ENCODE measurements around the gene THBD.

THBD gene

DNA sequence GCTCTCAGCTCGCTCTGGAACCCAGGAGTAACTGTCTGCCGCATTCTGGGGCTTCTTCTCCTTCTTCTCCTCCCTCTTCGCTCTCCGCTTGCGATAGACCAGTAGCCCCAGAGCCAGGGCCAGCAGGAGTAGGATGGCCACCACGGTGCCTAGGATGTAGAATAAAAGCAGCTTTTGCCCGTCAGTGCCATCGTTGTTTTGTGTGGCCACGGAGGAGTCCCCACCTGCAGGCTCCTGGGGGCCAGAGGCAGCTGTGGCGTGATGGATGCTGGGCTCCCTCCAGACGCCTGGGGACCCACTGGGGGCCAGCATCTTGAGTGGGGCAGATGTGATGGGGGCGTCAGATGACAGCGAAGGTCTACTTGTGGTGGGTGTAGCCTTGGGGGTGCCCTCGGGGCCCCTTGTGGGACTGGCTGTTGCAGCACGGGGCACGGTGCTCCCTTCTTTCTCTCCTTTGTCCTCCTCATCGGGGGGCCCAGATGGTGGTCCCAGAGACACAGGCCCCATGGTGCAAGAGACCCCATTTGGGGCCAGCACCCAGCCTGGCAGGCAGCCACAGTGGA lies 34.9 kb upstream of the THBD start:
- FAIRE-seq: no peak

DNA sequence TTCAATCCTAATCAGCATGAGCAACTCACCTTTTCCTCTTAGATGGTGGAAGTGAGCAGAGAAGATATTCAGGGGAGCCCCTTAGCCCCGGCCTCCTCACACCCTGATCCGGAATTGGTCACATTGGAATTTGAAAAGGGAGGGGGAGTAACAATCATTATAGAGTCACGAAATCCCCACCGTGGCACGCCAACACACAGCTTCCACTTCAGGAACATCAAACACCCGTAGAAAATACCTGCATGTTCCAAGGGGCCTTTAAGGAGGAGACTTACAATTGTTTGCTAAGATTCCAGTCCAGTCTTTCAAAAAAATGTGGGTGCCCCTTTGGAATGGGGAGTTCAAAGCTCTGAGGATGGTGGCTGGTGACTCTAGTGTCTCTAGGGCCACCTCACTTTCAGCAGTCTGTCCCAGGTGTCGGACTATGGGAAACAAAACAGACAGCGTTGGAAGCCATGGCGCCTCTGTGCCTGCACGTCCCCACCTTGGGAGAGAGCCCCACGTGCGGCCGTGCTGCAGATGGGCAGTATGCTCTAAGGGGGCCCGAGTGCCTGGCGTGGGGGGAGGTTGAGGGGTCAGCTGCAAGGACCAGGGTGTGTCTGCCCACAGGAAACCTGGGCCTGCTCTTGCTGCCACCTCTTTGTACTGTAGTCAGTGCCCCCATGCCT lies 34.2 kb upstream of the THBD start:
- no peak for FAIRE-seq

DNA sequence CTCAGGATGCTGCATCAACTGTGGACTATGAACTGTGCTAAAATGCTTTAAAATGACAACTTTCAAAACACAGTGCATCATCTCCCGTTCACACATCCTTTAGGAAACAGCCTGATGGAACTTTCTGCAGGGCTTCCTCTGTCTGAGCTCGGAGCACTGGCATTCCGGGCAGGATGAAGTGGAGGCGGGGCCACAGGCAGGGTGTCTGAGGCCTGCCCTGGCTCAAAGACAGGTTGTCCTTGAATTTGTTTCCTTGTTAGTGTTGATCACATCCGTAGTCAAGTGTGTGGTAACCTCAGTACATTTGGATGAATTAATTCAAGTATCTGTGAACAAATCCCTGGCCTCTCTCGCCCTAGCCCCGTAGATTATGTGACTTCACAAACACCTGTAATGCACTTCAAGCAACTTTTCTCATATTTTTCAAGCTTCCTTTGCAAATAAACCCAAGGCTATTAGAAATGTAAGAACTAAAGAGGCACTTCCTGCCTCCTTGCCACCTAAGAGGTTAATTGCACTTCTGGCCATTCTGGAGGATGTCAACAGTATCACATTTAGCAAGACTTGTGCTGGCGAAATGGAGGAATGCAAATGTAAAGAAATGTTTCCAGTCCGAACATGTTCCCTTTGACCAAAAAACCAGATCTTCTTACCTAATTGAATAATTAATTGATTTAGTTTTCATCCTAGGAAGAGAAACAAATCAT lies 33.5 kb upstream of the THBD start:
- no peak for FAIRE-seq

DNA sequence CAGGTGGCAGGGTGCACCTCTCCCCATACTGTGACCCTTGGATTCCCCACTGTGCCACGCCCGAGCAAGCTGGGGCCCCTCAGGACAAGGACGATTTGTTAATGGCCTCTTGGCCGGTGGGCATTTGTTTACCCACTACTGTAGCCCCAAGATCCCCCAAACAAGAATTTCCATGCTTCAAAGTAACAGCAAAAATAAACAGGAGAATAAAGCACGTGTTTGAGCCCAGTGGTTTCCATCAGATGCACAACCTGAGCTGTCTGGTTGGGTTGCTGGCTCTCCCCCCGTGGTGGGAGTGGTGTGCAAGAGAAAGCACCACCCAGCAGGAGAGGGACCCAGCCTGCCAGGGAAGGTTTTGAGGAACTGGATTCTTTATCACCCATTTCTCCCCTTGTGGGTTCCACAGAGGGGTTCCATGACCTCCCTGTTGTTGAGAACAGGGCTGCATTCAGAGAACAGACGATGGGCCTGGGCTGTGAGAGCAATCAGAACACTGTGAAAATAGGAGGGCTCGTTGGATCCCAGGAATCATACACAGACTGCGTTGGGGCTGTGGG lies 31.9 kb upstream of the THBD start:
- no peak for FAIRE-seq

DNA sequence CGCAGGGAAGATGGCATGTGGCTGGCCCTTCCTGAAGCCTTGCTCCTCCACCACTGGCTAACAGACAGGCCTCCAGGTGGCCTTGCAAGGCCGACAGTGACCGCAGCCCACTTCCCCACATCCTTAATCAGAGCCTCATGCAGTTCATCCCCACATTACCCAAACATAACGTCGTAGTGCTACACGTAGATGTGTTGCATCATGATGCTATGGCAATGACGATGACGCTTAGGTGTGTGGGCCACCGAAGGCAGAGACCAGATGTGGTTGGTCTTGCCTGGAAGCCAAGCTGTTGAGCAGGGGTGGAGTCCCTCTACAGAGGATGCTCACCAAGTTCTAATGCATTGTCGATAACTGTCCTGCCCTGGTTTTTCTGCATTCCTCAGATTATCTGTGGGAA lies 31.0 kb upstream of the THBD start:
- no peak for FAIRE-seq

DNA sequence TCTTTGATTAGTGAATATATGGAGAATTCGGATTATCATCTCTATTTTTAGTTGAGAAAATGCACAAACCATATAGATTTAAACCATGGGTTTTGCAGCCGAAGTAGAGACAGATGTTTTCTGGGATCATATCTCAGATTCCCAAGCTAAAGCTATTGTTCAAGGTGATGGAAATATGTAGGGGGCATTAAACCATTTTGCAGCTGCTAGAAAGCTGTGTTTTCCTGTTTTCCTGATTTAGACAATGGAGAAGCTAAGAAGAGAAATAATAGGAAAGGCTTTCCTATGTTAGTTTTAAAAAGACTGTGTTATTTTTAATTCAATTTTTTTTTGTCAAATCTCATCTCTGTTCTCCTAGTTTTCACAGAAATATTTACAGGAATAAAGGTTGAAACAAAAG lies 30.5 kb upstream of the THBD start:
- FAIRE-seq: no peak

DNA sequence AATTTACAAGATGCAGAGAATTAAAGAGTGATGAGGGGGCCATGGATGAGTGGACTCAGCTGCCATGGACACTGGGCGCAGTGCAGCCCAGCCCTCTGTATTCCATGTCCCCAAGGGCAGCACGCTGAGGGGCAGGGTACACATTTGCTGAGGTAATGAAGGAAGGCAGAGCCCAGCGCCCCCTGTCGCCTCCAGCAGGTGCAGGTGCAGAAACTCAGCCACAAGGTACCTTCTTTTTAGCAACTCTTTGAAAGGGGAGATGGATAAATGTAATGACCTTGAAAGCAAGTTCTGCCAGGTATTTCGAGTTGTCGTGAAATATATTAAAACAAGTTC lies 29.5 kb upstream of the THBD start:
- no peak for FAIRE-seq

DNA sequence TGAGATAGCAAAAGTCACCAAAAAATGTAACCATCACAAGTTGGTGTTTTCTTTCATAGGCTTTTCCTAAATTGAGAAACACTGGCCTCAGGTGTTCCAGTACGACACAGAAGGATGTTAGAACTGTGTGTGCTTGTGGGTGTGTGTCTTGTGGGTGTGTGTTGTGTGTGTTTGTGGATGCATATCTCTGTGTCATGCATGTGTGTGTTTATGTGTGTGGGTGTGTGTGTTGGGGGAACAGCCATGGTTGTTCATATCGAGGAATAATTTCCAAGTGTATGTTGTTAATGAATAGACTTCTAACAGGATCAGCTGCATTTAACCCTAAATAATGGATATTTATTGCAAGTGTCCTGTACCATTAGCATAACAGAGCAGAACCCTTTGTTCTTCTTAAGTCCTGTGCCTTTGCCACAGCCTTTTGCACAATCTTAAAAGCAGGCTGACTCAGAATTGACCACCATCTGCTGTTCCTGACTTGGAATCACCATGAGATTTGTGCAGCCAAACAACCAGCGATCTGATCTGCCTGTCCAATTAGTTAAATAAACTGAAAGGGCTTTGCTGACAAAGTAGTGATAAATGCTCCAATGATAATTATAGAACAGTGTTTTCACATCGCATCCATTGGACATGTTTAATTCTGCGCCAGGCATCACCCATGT lies 29.0 kb upstream of the THBD start:
- peak; percentile 97 for FAIRE-seq

DNA sequence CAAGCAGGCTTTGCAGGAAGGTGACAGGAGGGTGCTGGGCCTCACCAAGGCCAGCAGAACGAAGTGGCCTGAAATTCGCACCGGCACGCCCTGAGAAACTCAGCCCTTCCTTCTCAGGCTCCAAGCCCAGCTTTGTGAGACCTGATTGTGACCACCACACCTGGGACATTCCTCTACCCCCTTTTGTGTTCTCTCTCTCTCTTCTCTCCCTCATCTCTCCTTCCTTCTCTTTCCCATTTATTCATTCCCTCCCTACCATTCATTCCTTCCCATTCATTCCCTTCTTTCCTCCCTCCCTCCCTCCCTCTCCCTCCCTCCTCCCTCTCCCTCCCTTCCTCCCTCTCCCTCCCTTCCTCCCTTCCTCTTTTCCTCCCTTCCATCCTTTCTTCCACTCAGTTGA lies 27.8 kb upstream of the THBD start:
- no peak for FAIRE-seq

DNA sequence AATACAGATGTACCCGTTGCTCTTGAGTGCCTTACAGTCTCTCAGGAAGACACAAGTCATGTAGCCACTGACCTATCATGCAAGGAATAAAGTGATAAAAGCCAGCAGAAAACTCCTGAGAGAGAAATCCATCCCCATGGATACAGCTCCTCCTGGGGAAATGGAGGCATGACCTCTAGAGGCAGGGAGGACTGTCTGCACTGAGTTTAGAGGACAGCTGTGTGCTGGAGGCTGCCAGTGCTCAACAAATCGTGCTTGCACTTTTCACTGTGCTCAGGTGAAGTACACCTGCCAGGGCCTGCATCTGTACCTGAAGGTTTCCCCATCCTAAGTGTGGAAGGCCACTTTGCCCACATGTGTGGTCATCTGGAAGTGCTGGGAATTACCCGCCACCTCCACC lies 24.6 kb upstream of the THBD start:
- no peak for FAIRE-seq

DNA sequence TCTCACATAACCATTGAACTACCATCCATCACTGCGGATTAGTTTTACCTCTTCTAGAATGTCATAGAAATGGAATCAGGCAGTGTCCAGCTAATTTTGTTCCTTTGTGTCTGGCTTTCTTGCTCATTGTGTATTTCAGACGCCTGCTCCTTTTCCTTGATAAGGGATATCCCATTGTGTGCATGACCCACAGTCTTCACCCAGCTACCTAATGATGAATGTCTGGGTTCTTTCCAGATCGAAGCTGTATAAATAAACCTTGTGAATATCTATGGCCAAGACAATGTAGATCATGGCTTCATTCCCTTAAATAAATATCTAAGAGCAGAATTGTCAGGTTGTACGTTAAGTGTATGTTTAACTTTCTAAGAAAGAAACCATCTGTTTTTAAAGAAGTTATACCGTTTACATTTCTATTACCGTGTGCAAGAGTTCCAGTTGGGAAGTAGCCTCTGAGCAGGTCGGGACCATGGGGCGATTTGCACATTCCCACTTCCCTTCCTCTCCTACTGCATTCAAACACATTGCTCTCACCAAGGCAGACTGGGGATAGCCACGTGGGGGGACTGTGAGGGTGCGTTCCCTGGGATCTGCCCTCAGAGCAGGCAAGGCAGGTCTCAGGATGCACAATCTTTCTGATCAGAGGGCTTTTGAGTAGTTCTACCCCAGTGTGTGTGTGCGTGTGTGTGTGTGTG lies 23.6 kb upstream of the THBD start:
- no peak for FAIRE-seq

DNA sequence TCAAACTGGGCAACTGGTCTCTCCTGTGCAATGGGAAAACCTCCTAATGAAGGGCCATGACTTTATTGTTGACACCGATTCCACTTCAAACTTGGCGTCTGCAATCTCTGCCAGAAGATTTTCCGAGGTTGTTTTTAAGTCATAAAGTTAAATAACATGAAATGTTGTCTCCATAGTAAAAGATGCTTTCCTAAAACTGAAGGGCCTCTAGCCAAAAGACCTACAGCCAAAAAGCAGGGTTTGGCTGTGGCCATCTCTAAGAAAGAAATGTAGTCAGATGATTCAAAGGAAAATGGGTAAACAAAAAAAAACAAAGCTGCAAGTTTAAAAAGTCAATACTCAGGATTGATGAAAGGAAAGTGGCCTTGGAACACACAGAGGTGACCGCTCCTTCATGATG lies 22.5 kb upstream of the THBD start:
- no peak for FAIRE-seq

DNA sequence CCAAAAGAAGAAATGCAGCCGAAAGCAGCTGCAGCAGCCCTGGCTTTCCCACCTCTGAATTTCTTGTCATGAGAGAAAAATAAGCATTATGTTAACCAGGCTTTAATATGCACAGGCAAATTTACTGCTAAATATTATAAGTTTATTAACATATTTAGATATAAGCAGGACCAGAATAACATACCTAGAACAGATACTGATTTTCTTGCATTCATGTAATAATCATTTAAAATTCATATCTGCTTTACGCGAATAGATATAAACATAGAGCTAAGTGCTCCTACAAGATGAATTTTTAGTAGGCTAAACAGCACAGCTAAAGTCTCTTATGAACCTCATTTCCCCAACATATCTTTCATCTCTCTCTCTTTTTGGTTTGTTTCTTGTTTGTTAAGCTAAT lies 21.9 kb upstream of the THBD start:
- no peak for FAIRE-seq

DNA sequence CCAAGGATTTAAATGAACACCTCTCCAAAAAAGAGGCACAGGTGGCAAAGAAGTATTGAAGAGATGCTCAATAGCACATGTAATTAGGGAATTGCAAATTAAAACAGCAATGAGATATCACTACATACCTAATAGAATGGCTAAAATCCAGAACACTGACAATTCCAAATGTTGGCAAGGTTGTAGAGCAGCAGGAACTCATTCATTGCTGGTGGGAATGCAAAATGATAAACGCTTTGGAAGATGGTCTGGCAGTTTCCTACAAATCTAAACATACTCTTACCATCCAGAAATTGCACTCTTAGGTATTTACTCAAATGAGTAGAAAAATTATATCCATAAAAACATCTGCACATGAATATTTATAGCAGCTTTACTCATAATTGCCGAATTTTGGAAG lies 19.6 kb upstream of the THBD start:
- no peak for FAIRE-seq

DNA sequence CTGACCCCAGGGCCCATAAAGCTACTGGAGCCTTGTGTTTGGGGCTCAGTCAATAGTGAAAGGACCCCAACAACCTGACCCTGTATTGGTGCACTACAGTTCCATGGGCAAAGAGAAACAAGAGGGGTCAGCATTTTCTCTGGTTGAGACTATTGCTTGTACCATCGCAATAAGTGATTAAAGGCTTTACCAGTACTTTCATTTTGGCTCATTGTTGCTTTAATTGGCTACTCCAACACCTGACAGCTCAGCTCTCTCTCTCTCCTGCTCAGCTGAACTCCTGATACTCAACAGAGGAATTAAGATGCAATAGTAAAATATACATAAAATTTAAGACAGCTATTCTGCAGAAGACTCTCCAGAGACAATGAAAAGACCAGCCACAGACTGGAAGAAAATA lies 18.8 kb upstream of the THBD start:
- no peak for FAIRE-seq

DNA sequence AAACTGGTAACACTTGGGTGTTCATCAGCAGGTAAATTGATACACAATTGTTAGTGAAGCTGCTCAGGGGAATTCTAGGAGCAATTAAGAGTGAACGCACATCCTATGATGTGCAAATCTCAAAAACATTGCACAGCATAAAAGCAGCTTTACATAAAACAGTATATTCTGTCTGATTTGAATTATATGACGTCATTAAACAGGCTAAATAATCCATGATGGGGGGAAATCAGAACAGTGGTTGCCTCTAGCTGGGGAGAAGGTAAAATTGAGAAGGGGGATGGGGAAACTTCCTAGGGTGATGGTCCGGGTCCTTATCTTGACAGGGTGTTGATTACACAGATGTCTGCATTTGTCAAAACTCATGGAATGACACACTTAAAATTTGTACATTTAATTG lies 17.3 kb upstream of the THBD start:
- no peak for FAIRE-seq

DNA sequence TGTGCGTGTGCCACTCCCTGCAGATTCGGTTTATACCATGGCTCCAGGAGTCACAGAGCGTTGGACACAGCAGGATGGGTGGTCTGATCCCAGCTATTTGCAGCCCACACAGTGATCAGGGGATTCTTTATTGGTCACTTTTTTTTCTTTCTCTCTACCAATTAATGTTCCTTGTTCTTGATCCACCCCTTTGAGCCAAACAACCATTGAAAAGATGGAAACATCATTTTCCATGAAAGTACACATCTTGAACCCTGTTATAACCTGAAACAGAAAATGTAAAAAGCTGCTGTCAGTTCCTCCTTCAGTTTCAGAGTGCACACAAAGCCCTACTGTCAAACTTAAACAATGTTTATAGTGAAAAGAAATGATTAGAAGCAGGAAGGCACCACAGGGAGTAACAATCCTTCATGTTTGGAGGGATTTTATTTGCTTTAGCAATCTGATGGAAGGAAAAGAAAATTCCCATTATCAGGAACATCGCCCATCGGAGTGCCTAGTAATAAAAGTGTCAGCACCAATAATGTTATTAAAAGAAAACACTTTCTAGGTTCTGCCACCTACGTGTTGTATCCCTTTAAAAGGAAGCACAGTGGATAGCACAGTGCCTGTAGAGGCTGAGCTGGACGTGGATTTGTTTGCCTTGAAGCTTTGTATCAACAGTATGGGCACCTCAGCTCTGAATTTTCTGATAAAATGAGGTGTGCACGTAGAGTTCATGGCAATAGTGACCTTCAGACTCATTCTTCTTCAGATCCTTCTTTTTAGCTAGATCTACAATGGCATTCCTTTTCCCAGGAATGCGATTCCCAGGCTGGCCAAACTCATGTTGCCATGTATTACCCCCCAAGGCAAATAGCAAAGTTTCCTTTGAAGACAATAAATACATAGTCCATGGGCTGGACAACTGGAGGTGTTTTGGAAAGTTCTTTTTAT lies 16.1 kb upstream of the THBD start:
- no peak for FAIRE-seq

DNA sequence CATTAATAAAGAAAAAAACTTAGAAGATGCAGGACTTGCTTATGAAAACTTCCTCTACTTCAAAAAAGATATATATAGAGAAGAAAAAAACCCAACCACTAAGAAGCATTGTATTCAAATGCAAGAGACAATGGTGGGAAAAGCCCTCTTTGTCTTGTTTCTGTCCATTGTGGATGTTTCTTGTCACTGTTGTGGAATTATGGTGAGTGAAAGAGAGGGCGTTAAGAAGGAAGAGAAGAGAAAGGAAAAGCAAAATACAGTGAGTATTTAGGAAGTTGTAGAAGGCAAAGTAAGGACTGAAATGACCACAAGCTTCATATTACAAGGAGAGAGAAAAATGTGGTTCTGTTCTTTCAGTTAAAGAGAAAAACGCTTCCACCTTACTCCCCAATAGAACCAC lies 14.1 kb upstream of the THBD start:
- no peak for FAIRE-seq

DNA sequence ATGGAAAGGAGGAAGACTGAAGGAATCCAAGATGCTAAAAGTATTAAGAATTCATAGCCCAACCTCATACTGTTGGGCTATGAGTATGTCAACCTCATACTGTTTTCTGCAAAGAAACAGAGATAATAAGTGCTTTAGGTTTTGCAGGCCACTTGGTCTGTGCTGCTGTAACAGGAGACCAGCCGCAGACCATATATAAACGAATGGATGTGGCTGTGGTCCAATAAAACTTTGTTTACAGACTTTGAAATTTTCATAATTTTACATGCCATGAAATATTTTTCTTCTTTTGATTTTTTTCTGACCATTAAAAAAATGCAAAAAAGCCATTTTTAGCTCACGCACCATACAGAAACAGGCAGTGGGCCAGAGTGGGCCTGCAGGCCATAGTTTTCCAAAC lies 13.7 kb upstream of the THBD start:
- FAIRE-seq: no peak

DNA sequence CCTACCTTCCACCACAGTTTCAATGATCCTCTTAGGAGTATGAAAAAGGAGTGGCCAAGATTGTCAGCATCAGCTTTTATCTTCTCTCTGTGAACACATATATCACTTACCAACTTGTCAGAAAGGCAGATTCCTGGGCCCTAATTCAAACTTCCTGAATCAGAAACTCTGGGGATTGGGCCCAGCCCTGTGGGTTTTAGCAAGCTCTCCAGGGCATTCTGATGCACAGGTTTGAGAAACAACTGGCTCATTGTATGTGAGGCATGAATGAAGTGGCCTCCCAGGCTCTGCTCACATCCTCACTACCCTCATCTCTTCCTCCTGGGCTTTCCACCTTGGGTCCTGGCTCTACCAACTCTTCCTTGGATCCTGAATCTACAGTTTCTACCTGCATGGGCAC lies 13.2 kb upstream of the THBD start:
- FAIRE-seq: no peak

DNA sequence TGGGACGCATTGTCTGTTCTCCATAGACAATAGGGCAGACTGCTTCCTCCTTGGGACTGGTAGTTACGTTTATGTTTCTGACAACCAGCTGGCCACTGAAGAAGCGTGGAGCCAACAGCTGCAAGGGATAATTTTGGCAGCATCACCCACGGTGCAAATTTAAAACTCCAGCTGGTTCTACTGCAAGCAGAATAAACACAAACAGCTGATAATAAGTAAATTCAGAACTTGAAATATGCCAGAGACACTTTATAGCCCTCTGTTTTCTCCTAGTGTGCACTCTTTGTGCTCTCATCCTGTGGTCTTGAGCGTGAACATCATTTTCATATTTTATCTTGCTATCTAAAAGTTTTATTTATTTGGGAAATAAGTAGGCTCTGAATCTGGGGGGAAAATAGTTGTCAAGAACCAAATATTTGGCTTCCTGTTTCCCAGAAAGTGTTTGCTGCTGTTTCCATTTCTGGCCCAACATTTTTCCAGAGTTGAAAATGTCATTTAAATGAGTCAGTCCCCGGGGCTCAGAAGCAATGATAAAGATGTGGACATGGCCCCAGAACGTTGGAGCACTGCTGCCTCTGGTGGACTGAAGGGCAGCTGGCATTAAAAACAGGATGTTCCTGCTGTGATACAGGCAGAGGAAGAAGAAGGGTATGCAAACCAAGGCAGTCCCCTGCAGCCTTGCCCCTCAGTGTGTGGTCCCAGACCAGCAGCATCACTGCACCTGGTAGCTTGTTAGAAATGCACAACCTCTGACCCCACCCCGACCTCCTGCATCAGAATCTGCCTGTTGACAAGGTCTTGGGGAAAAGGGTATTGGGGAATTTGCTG lies 12.5 kb upstream of the THBD start:
- FAIRE-seq: no peak

Data from islet of Langerhans (tissue), 1 donor.